ENCODE measurements around the gene C11orf21. TPM values are rescaled to one million over a fixed set of nuclear protein-coding genes. Genes with fewer than 3 reads are reported as not detected.

The C11orf21 gene
- polyA plus RNA-seq, 1 of the 3 experiments (the other 2 are of a cell fraction), result 0.03 TPM

GRCh38 chr11:2346014-2346413, 44.3 kb upstream of the C11orf21 start:
- H3K4me2 ChIP-seq, result no peak overlapping the region
- TF ChIP-seq ELF1 (IDR thresholded peaks at IDR 0.05) (no peak), ZBTB33 (IDR thresholded peaks at IDR 0.05; ENCODE audit: borderline replicate concordance, low read depth) (no peak), YY1 (IDR thresholded peaks at IDR 0.05; ENCODE audit: low read depth) (no peak), FOXJ3 (CRISPR knock-in tag; IDR thresholded peaks at IDR 0.05) (no peak), FOSL2 (IDR thresholded peaks at IDR 0.05; ENCODE audit: borderline replicate concordance, low read depth) (no peak), SMC3 (IDR thresholded peaks at IDR 0.05; ENCODE audit: low read depth, low read length) (no peak), CTCF (IDR thresholded peaks at IDR 0.05) (no peak), EP300 (IDR thresholded peaks at IDR 0.05; ENCODE audit: borderline replicate concordance in 1 of 2, low read depth in 1 of 2, low read length in 1 of 2) (no peak), NRF1 (IDR thresholded peaks at IDR 0.05; ENCODE audit: low read depth, low read length) (no peak), RFX5 (IDR thresholded peaks at IDR 0.05; ENCODE audit: low read length) (no peak), MXI1 (IDR thresholded peaks at IDR 0.05; ENCODE audit: low read depth, low read length) (no peak), PBX3 (IDR thresholded peaks at IDR 0.05) (no peak)
- 0% methylated on average over 3 of the region's 4 CpGs for WGBS (ENCODE audit: low lambda C conversion rate)
- no peaks in the 10 kb centered on the region for H3K27me3 ChIP-seq (ENCODE audit: insufficient read depth)
- no peaks in the 10 kb centered on the region for H3K79me2 ChIP-seq (ENCODE audit: insufficient read depth)
- no peaks in the 10 kb centered on the region for H3K9me2 ChIP-seq
- no peaks in the 10 kb centered on the region for H3K36me3 ChIP-seq (replicated peaks in 1 of 2; ENCODE audit: control insufficient read depth in 1 of 2, insufficient read depth in 2 of 2, low read length in 1 of 2)
- POLR2A ChIA-PET, result no interaction called here
- no peaks in the 10 kb centered on the region for H3K4me1 ChIP-seq (ENCODE audit: control insufficient read depth in 1 of 2, insufficient read depth in 2 of 2, low read depth in 1 of 2, low read length in 1 of 2)
- no peak for DNase-seq
- H3F3A ChIP-seq (replicated peaks; ENCODE audit: insufficient read depth), result no peaks in the 10 kb centered on the region
- H3K9ac ChIP-seq, result no peak overlapping the region
- no peaks in the 10 kb centered on the region for H4K20me1 ChIP-seq (ENCODE audit: insufficient read depth)
- CTCF ChIA-PET, result interaction anchor here (1.1 to 1.7 kb wide), 2 partner anchors 75 to 151 kb away, joined by 3 read pairs; no protein-coding TSS in a partner anchor
- H3K27ac ChIP-seq (ENCODE audit: low read depth in 2 of 2, low read length in 1 of 2), result no peak overlapping the region
- no peak overlapping the region for H3K4me3 ChIP-seq (ENCODE audit: low read depth in 2 of 2, low read length in 1 of 2)
- no peak overlapping the region for H2AFZ ChIP-seq (ENCODE audit: low read depth)
- no peaks in the 10 kb centered on the region for H3K9me3 ChIP-seq

- no peak overlapping the region for H3K4me2 ChIP-seq
- H3K9me2 ChIP-seq, result no peaks in the 10 kb centered on the region
- H3K79me2 ChIP-seq (ENCODE audit: insufficient read depth), result no peaks in the 10 kb centered on the region
- H2AFZ ChIP-seq (ENCODE audit: low read depth), result no peak overlapping the region
- POLR2A ChIA-PET, result no interaction called here
- CTCF ChIA-PET, result interaction anchor here (1.0 to 1.7 kb wide), 3 partner anchors 74 to 150 kb away, joined by 3 read pairs; no protein-coding TSS in a partner anchor
- H3K4me1 ChIP-seq (ENCODE audit: control insufficient read depth in 1 of 2, insufficient read depth in 2 of 2, low read depth in 1 of 2, low read length in 1 of 2), result no peaks in the 10 kb centered on the region
- no peak overlapping the region for H3K27ac ChIP-seq (ENCODE audit: low read depth in 2 of 2, low read length in 1 of 2)
- H4K20me1 ChIP-seq (ENCODE audit: insufficient read depth), result no peaks in the 10 kb centered on the region
- H3F3A ChIP-seq (replicated peaks; ENCODE audit: insufficient read depth), result no peaks in the 10 kb centered on the region
- TF ChIP-seq RAD21 (IDR thresholded peaks at IDR 0.05; ENCODE audit: low read length) (no peak), TCF12 (IDR thresholded peaks at IDR 0.05) (no peak), GATA2 (CRISPR knock-in tag; IDR thresholded peaks at IDR 0.05) (no peak), SIN3A (IDR thresholded peaks at IDR 0.05; ENCODE audit: borderline replicate concordance, low read depth, low read length) (no peak), RXRA (IDR thresholded peaks at IDR 0.05; ENCODE audit: borderline replicate concordance, low read depth) (no peak)
- DNase-seq, result no peak
- 30% methylated on average over 2 of the region's 2 CpGs for WGBS (ENCODE audit: low lambda C conversion rate)
- H3K9me3 ChIP-seq, result no peaks in the 10 kb centered on the region
- no peaks in the 10 kb centered on the region for H3K36me3 ChIP-seq (replicated peaks in 1 of 2; ENCODE audit: control insufficient read depth in 1 of 2, insufficient read depth in 2 of 2, low read length in 1 of 2)
- no peaks in the 10 kb centered on the region for H3K27me3 ChIP-seq (ENCODE audit: insufficient read depth)
- H3K4me3 ChIP-seq (ENCODE audit: low read depth in 2 of 2, low read length in 1 of 2), result no peak overlapping the region
- H3K9ac ChIP-seq, result no peak overlapping the region
These were observed 43.3 kb upstream of the C11orf21 start for GRCh38 chr11:2345050-2345449.
